ENCODE results near the gene UBE2G2. TPM values are rescaled to one million over a fixed set of nuclear protein-coding genes. Genes with fewer than 3 reads are reported as not detected.
A peak's percentile ranks its signal among the peaks of the same experiment; 100 is the strongest.

UBE2G2 gene
- total RNA-seq, 1 experiment from 2014 or later, result 147 TPM

- H3K27ac Mint-ChIP-seq (ENCODE audit: low read depth, unreplicated experiment), result no peak overlapping the region
- no peaks in the 10 kb centered on the region for H3K27me3 Mint-ChIP-seq (ENCODE audit: insufficient read depth, unreplicated experiment)
- BruUV-seq (replicated peaks), result TSS peak; percentile 23
- no peak for TF ChIP-seq CTCF (IDR thresholded peaks at IDR 0.05; ENCODE audit: unreplicated experiment)
- H3K4me1 Mint-ChIP-seq (ENCODE audit: insufficient read depth, unreplicated experiment), result peaks cover 12% of the 10 kb centered on the region
- ChIA-PET CTCF (interaction anchor here (0.6 to 1.0 kb wide), 2 partner anchors 8 to 305 kb away, joined by 3 read pairs; no protein-coding TSS in a partner anchor), POLR2A (interaction anchor here (1.0 to 2.3 kb wide), 2 partner anchors 15 to 56 kb away, joined by 4 to 7 read pairs; partner anchors contain the start of gene UBE2G2)
- no peak for DNase-seq (ENCODE audit: unreplicated experiment)
- peaks cover 19% of the 10 kb centered on the region for H3K36me3 Mint-ChIP-seq (ENCODE audit: insufficient read depth, unreplicated experiment)
- peaks cover 8% of the 10 kb centered on the region for H3K9me3 Mint-ChIP-seq (ENCODE audit: unreplicated experiment)
- peak overlapping the region; percentile 72 for H3K4me3 Mint-ChIP-seq (ENCODE audit: unreplicated experiment)
- intact Hi-C loops (cut with micrococcal nuclease), result loop anchor here (5.0 kb wide), 2 partner anchors 56 to 111 kb away; partner anchors contain the start of gene PTTG1IP
These were observed 14.4 kb upstream of the UBE2G2 start for GRCh38 chr21:44815852-44816628.

GRCh38 chr21:44815225-44815624 is 13.6 kb upstream of the UBE2G2 start:
- no peaks in the 10 kb centered on the region for H3K27me3 Mint-ChIP-seq (ENCODE audit: insufficient read depth, unreplicated experiment)
- no peak overlapping the region for H3K4me3 Mint-ChIP-seq (ENCODE audit: unreplicated experiment)
- ChIA-PET POLR2A (interaction anchor here (0.8 to 2.3 kb wide), 3 partner anchors 12 to 36 kb away, joined by 3 to 7 read pairs (median 3); partner anchors contain the start of gene UBE2G2), CTCF (interaction anchor here (1.0 kb wide), 1 partner anchor 7 kb away, joined by 3 read pairs; no protein-coding TSS in a partner anchor)
- intact Hi-C loops (cut with micrococcal nuclease), result loop anchor here (5.0 kb wide), 2 partner anchors 57 to 112 kb away; partner anchors contain the start of gene PTTG1IP
- H3K36me3 Mint-ChIP-seq (ENCODE audit: insufficient read depth, unreplicated experiment), result peaks cover 24% of the 10 kb centered on the region
- no peak for TF ChIP-seq CTCF (IDR thresholded peaks at IDR 0.05; ENCODE audit: unreplicated experiment)
- H3K27ac Mint-ChIP-seq (ENCODE audit: low read depth, unreplicated experiment), result no peak overlapping the region
- H3K9me3 Mint-ChIP-seq (ENCODE audit: unreplicated experiment), result peaks cover 6% of the 10 kb centered on the region
- DNase-seq (ENCODE audit: unreplicated experiment), result no peak
- peaks cover 16% of the 10 kb centered on the region for H3K4me1 Mint-ChIP-seq (ENCODE audit: insufficient read depth, unreplicated experiment)
- no TSS peak for BruUV-seq (replicated peaks)

- no peak for DNase-seq (ENCODE audit: unreplicated experiment)
- TF ChIP-seq CTCF (IDR thresholded peaks at IDR 0.05; ENCODE audit: unreplicated experiment), result no peak
- Mint-ChIP-seq H3K27me3 (ENCODE audit: insufficient read depth, unreplicated experiment) (no peaks in the 10 kb centered on the region), H3K27ac (ENCODE audit: low read depth, unreplicated experiment) (no peak overlapping the region), H3K4me3 (ENCODE audit: unreplicated experiment) (no peak overlapping the region), H3K4me1 (ENCODE audit: insufficient read depth, unreplicated experiment) (peaks cover 16% of the 10 kb centered on the region), H3K36me3 (ENCODE audit: insufficient read depth, unreplicated experiment) (peaks cover 29% of the 10 kb centered on the region), H3K9me3 (ENCODE audit: unreplicated experiment) (no peaks in the 10 kb centered on the region)
- no TSS peak for BruUV-seq (replicated peaks)
- ChIA-PET POLR2A (interaction anchor here (0.8 to 2.3 kb wide), 3 partner anchors 11 to 37 kb away, joined by 3 to 7 read pairs (median 3); partner anchors contain the start of gene UBE2G2), CTCF (no interaction called here)
- intact Hi-C loops (cut with micrococcal nuclease), result loop anchor here (5.0 kb wide), 2 partner anchors 58 to 113 kb away; partner anchors contain the start of gene PTTG1IP
These were observed 12.9 kb upstream of the UBE2G2 start for GRCh38 chr21:44814498-44815023.

- Mint-ChIP-seq H3K27ac (ENCODE audit: low read depth, unreplicated experiment) (no peak overlapping the region), H3K4me3 (ENCODE audit: unreplicated experiment) (no peak overlapping the region), H3K9me3 (ENCODE audit: unreplicated experiment) (no peaks in the 10 kb centered on the region), H3K4me1 (ENCODE audit: insufficient read depth, unreplicated experiment) (peaks cover 16% of the 10 kb centered on the region), H3K27me3 (ENCODE audit: insufficient read depth, unreplicated experiment) (no peaks in the 10 kb centered on the region), H3K36me3 (ENCODE audit: insufficient read depth, unreplicated experiment) (peaks cover 35% of the 10 kb centered on the region)
- intact Hi-C loops (cut with micrococcal nuclease), result no loop called here
- ChIA-PET POLR2A (no interaction called here), CTCF (no interaction called here)
- no peak for TF ChIP-seq CTCF (IDR thresholded peaks at IDR 0.05; ENCODE audit: unreplicated experiment)
- no TSS peak for BruUV-seq (replicated peaks)
- no peak for DNase-seq (ENCODE audit: unreplicated experiment)
These were observed 12.1 kb upstream of the UBE2G2 start for GRCh38 chr21:44813727-44814126.
